ENCODE data around the gene SEZ6L.

Gene SEZ6L

GRCh38 chr22:26303475-26303874 is 134.2 kb downstream of the SEZ6L start:
- no peak for DNase-seq

- no peak for DNase-seq
Observed at GRCh38 chr22:26304730-26305129, 135.5 kb downstream of the SEZ6L start.

DNA sequence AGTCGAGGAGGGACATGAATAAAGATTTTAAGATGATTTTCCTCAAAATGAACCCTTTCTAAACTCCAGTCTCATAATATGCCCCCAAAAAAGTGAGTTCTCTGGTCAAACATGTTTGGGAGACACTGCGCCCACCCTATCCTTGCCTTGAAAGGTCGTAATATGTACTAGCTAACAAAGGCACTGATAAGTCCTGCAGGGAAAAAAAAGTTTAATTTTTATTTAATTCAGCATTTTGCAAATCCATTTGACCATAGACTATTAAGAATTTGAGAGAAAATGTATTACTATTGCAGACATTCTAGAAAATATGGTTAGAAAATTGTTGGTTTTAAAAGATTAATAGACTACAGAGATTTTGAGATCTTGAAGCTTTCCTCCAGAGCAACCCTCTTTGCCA is 139.2 kb downstream of the SEZ6L start:
- DNase-seq = no peak

GRCh38 chr22:26310616-26311015 is 141.4 kb downstream of the SEZ6L start:
- DNase-seq = no peak

GRCh38 chr22:26313291-26313690 is 144.0 kb downstream of the SEZ6L start:
- no peak for DNase-seq

GRCh38 chr22:26314171-26314570 is 144.9 kb downstream of the SEZ6L start:
- DNase-seq = no peak

DNA sequence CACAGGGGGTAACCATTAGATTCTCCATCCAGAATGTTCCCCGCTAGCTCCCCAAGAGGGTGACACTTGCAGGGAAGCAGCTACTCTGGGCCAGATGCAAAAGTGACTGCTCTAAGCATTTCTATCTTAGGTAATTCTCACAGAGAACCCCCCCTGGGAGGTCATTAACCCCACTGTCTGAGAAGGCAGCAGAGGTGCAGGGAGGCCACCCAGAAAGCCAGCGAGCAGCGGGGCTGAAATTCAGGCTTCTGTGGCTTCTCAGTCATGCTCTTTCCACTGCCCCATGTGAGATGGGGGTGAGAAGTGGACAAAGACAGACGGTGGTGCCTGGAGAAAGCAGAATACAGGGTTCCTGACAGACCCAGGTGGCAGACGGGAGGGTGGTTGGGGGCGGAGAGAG is 145.4 kb downstream of the SEZ6L start:
- DNase-seq = no peak

- DNase-seq = no peak
Observed at GRCh38 chr22:26316732-26317285, 147.5 kb downstream of the SEZ6L start.

- DNase-seq = no peak
Observed at GRCh38 chr22:26318975-26319374, 149.7 kb downstream of the SEZ6L start.

GRCh38 chr22:26320447-26320846 is 151.2 kb downstream of the SEZ6L start:
- no peak for DNase-seq

GRCh38 chr22:26321469-26321913 is 152.2 kb downstream of the SEZ6L start:
- no peak for DNase-seq

DNA sequence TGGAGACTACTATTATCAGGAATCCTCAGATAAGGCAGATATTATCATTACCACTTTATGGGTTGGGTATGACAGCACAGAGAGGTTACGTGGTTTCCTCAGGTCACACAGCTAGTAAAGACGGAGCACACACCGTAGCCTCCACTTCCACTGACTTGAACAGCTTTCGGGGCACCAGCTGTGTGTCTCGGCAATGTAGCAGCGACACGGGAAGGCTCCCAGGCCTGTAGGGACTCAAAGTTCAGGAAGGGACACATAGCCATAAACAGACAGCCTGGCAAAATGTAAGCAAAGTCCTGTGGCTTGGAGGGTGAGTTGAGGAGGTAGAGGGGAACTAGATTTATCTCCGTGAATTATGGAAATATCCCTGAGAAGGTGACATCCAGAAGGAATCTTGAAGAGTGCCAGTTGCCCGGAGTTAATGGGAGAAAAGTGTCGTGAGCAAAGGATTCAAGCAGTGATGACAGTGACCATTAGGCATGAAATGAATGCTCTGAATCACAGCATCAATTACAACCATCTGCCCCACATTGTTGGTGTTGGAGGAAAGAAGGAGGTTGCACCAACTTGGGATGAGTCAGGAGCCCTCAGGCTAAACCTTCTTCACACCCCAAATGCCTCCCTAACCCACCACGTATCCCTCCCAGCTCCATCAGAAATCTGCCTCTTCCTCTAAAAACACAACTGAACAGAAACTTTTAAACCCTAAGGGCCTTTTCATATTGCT is 153.1 kb downstream of the SEZ6L start:
- DNase-seq = no peak

DNA sequence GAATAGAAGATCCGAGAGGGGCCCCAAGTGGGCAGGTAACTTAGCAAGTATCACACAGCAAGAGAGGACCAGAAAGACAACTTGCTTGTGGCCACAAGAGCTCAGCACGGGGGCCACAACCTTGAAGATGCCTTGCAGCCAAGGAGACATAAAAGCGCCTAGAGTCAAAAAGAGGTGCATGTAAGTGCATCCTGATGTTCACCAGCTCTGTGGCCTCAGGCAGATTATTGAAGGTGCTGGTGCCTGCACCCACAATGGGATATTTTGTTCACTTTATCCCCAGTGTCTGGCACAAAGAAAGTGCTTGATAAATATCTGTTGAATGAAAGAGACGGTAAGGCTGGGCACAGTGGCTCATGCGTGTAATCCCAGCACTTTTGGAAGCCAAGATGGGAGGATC is 153.8 kb downstream of the SEZ6L start:
- no peak for DNase-seq

- DNase-seq = no peak
Observed at GRCh38 chr22:26324150-26324549, 154.9 kb downstream of the SEZ6L start.

DNA sequence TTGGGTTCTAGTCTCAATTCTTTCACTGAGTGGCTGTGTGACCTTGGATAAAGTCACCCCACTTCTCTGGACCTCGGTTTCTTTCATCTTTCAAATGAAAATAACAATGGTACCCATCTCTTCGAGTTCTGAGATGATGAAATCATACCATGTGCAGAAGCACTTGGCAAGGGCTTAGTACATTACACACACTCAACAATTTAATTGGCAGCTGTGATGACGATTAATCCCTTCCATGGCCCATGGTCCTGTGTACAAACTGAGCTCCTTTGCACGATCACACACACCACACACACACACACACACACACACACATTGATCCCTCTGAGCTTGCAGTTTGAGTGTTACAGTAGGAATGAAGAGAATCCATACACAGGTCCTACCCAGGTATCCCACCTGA is 156.4 kb downstream of the SEZ6L start:
- DNase-seq = no peak

- no peak for DNase-seq
Observed at GRCh38 chr22:26326803-26327202, 157.5 kb downstream of the SEZ6L start.

DNA sequence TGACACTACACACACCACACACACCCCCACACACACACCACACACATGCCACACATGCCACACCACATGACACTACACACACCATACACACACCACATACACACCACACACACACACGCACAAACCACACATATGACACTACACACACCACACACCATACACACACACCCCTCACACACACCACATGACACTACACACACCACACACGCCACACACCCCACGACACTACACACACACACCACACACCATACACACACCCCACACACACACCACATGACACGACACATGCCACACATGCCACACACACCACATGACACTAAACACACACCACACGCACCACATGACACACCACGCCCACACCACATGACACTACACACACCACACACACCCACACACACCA is 158.0 kb downstream of the SEZ6L start:
- DNase-seq = no peak

DNA sequence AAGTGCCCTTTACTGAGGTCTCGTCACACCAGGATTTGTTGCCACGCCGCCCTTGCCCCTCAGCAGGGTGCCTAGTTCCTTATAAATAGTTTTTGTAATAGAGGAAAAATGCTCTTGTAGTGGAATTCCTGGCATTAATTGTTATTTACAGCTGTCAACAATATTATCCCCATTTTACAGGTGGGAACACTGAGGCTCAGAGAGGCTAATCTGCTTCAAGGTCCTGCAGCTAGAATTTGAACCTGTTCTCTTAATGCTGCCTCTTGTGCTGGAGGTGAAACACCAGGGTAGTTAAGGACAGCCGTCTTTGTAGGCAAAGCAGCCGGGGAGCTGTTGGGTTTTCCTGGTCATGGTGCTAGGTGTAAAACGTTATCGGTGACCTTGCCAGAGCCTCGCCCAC is 159.0 kb downstream of the SEZ6L start:
- no peak for DNase-seq

DNA sequence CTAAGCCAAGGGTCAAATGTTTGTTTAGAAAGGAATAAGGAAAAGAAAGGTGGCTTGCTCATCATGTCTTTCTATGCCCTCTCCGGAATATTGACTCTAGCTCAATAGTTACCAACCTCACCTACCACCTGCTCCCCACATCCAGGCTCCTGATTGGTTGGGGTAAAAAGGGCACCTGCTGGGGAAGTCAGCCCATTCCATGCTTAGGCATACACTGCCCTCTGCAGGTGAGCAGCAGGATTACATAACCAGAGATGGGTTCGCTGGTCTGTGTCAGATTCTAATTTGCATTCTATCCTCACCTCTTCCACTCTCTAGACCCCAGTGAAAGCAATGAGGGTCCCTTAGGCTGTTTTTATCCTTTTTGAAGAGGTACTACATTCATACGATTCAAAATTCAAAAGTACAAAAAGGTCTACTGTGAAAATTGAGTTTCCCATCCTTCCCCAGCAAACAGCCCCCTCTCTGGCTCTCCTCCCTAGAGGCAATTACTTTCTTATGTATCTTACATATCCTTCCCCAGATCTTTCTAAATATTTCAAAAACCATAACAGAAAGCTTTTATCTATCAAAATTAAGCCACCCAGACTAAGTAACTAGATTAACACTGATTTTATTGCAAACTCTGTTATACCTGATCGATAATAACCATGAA is 161.8 kb downstream of the SEZ6L start:
- DNase-seq = peak; percentile 37

GRCh38 chr22:26333088-26333800 is 164.0 kb downstream of the SEZ6L start:
- no peak for DNase-seq

DNA sequence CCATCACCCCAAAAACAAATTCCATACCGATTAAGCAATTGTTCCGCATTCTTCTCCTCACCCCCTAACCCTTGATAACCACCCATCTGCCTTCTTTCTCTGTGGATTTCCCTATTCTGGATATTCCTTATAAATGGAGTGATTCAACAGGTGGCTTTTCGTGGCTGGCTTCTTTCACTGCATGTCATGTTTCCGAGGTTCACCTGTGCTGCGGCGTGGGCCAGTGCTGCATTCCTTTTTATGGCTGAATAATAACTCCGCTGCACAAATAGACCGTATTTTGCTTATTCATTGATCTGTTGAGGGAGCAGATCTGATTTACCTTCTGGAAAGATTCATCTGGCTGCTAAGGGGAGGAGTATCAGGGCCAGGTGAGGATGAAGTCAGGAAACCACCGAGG is 165.0 kb downstream of the SEZ6L start:
- no peak for DNase-seq

DNA sequence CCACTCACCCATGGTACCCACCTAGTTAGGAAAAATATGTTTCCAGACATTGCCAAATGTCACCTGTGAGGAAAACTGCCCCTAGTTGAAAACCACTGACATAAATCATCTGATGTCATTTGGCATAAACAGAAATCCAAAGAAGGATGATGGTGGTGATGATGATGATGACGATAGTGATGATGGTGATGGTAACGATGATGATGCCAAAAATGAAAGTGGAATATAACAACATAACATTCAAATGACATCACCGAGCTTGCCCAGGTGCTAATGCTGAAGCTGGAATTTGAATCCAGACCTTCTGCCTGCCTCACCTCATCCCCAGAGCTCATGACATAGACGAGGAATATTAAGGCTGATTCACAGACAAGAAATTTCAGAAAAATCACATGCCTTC is 167.5 kb downstream of the SEZ6L start:
- DNase-seq = no peak

- no peak for DNase-seq
Observed at GRCh38 chr22:26339755-26340154, 170.5 kb downstream of the SEZ6L start.
